Fibroblast of skin of left biceps (primary cell): Measurements from ENCODE around the gene MAB21L1.

ENCODE experiments used
- DNase-seq, 2 experiments: peaks; one replicate each; pipeline ENCODE4 v3.0.0-alpha.2; 2013; ENCODE audit warnings: low read depth in 2 of 2

MAB21L1 gene

GRCh38 chr13:35479706-35480105 lies 3.2 kb upstream of the MAB21L1 start:
- no peak for DNase-seq

- DNase-seq = no peak
Observed at GRCh38 chr13:35479038-35479492, 2.6 kb upstream of the MAB21L1 start.

GRCh38 chr13:35478271-35479037 lies 2.0 kb upstream of the MAB21L1 start:
- DNase-seq = no peak

GRCh38 chr13:35477386-35477946 lies 977 bp upstream of the MAB21L1 start:
- DNase-seq = no peak

- no peak for DNase-seq
Observed at GRCh38 chr13:35475212-35475959, 1.1 kb downstream of the MAB21L1 start.

- DNase-seq = no peak
Observed at GRCh38 chr13:35474496-35475211, 1.8 kb downstream of the MAB21L1 start.

- no peak for DNase-seq
Observed at GRCh38 chr13:35473802-35474201, 2.7 kb downstream of the MAB21L1 start.

- no peak for DNase-seq
Observed at GRCh38 chr13:35473206-35473775, 3.2 kb downstream of the MAB21L1 start.

GRCh38 chr13:35472323-35472881 lies 4.1 kb downstream of the MAB21L1 start:
- DNase-seq = no peak

- no peak for DNase-seq
Observed at GRCh38 chr13:35471706-35472322, 4.7 kb downstream of the MAB21L1 start.

- no peak for DNase-seq
Observed at GRCh38 chr13:35470671-35471661, 5.5 kb downstream of the MAB21L1 start.

- DNase-seq = no peak
Observed at GRCh38 chr13:35469806-35470525, 6.5 kb downstream of the MAB21L1 start.

- no peak for DNase-seq
Observed at GRCh38 chr13:35468195-35468594, 8.3 kb downstream of the MAB21L1 start.

- no peak for DNase-seq
Observed at GRCh38 chr13:35465371-35465770, 11.1 kb downstream of the MAB21L1 start.

GRCh38 chr13:35460061-35460460 lies 16.4 kb downstream of the MAB21L1 start:
- DNase-seq = no peak

GRCh38 chr13:35457258-35457657 lies 19.2 kb downstream of the MAB21L1 start:
- no peak for DNase-seq

- DNase-seq = no peak
Observed at GRCh38 chr13:35455022-35455421, 21.5 kb downstream of the MAB21L1 start.

GRCh38 chr13:35449821-35450220 lies 26.7 kb downstream of the MAB21L1 start:
- DNase-seq = no peak

GRCh38 chr13:35448465-35448864 lies 28.0 kb downstream of the MAB21L1 start:
- no peak for DNase-seq
